Activated CD4-positive, alpha-beta memory T cell treated with anti-CD3 and anti-CD28 coated beads for 36 hours (primary cell): ENCODE measurements around the gene KRT77. TPM values are rescaled to one million over a fixed set of nuclear protein-coding genes. Genes with fewer than 3 reads are reported as not detected.
A peak's percentile ranks its signal among the peaks of the same experiment; 100 is the strongest.

ENCODE experiments used
- CTCF ChIA-PET: fragments of 350-600 bp; sonication (Branson Sonifier 250); formaldehyde crosslinking; loops from one replicate; lab custom pipeline; 2021; ENCODE audit warnings: antibody characterized with exemption, inconsistent platforms; lab: Charles Lee
- POLR2A ChIA-PET: fragments of 350-600 bp; sonication (Branson Sonifier 250); formaldehyde crosslinking; loops from one replicate; lab custom pipeline; 2021; ENCODE audit warnings: antibody characterized with exemption; lab: Charles Lee
- DNase-seq: peaks from one replicate; pipeline ENCODE4 v3.0.0-alpha.2; 2020
- H3K27ac Mint-ChIP-seq: one replicate; pipeline ENCODE4 v1.8.0; 2021; ENCODE audit warnings: mixed read lengths
- H3K27me3 Mint-ChIP-seq: one replicate; pipeline ENCODE4 v1.8.0; 2021; ENCODE audit warnings: mixed read lengths
- H3K36me3 Mint-ChIP-seq: one replicate; pipeline ENCODE4 v1.8.0; 2021; ENCODE audit warnings: mixed read lengths
- H3K4me1 Mint-ChIP-seq: one replicate; pipeline ENCODE4 v1.8.0; 2021; ENCODE audit warnings: low read depth, mixed read lengths
- H3K4me3 Mint-ChIP-seq: one replicate; pipeline ENCODE4 v1.8.0; 2021; ENCODE audit warnings: mild to moderate bottlenecking, mixed read lengths
- H3K9me3 Mint-ChIP-seq: one replicate; pipeline ENCODE4 v1.8.0; 2021; ENCODE audit warnings: mixed read lengths
- intact Hi-C: fragments of 100-400 bp; cut with micrococcal nuclease; formaldehyde crosslinking; loops from one replicate; pipeline ENCODE4 v1.15.1; 2023
- total RNA-seq, 2 experiments: library from RNA; stranded (reverse); gene quantifications; one replicate each; pipeline ENCODE4 v1.2.3, GENCODE V29; 2021

Gene KRT77
- total RNA-seq, 2 experiments from 2014 or later: not detected

DNA sequence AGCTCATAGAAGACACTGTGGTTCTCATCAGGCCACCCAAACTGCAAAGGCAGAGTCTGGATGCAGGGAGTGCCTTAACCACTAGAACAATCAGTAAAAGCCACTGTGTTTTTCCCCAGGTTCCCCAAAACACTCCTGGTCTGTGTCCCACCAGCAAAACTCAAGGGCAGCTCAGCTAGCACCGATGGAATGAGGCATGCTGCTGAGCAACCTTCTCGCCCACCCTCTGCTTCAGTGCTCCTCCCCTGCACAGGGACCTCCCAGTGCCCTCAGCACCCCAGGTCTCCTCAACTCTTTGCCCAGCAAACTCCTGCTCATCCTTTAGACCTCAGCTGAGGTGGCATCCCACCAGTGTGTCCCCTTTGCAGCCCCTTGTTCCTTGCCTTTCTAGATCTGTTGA is 4.0 kb downstream of the KRT77 start:
- Mint-ChIP-seq H3K27ac (no peak overlapping the region), H3K27me3 (peaks cover 15% of the 10 kb centered on the region), H3K4me3 (no peak overlapping the region), H3K4me1 (no peaks in the 10 kb centered on the region), H3K36me3 (no peaks in the 10 kb centered on the region), H3K9me3 (no peaks in the 10 kb centered on the region)
- POLR2A ChIA-PET: no interaction called here
- DNase-seq: no peak
- intact Hi-C loops: loop anchor here (10.0 kb wide), 1 partner anchor 175 kb away; no protein-coding TSS in a partner anchor
- CTCF ChIA-PET: no interaction called here

- no peak overlapping the region for H3K4me3 Mint-ChIP-seq
- ChIA-PET CTCF (no interaction called here), POLR2A (no interaction called here)
- peaks cover 15% of the 10 kb centered on the region for H3K27me3 Mint-ChIP-seq
- H3K36me3 Mint-ChIP-seq: no peaks in the 10 kb centered on the region
- intact Hi-C loops: loop anchor here (10.0 kb wide), 1 partner anchor 176 kb away; no protein-coding TSS in a partner anchor
- no peaks in the 10 kb centered on the region for H3K9me3 Mint-ChIP-seq
- H3K27ac Mint-ChIP-seq: no peak overlapping the region
- H3K4me1 Mint-ChIP-seq: no peaks in the 10 kb centered on the region
- DNase-seq: no peak
These were observed 4.5 kb downstream of the KRT77 start for GRCh38 chr12:52698651-52699340.

DNA sequence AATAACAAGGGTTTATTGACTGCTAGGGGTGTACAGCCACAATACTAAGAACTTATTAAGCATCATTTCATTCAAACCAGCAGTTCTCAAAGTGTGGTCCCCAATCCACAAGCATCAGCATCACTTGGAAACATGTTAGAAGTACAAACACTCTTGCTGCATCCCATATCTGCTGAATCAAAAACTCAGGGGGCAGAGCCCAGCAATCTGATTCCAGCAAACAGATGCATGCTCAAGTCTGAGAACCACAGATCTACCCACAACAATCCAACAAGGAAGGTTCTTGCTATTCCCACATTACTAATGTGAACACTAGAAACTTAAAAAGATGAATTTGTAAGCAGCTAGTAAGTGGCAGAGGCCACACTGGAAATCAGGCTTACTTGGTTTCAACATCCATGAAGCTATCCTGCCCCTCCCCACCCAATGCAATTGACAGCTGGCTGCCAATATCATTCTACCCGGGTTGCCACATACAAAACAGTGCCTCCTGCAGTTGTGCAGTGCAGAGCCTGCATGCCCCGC is 6.2 kb downstream of the KRT77 start:
- CTCF ChIA-PET: no interaction called here

DNA sequence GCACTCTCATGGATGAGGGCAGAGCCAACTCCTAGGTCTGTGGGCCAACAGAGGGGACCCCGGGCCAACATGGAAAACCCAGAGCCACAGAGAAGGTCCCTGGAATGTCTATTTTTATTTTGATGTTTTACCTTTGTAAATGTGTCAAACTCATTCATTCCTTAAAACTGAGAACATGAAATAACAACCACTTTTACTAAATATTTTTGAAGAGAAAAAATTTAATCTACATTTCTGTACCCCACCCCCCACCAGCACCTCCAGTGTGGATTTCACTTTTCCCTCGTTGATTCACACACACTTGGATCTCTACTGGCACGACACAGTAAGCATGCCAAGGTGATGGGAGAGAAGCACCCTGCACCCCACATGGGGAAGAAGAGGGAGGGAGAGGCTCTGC is 6.7 kb downstream of the KRT77 start:
- Mint-ChIP-seq H3K4me3 (no peak overlapping the region), H3K36me3 (no peaks in the 10 kb centered on the region), H3K27ac (no peak overlapping the region), H3K9me3 (no peaks in the 10 kb centered on the region), H3K27me3 (peaks cover 2% of the 10 kb centered on the region), H3K4me1 (peaks cover 2% of the 10 kb centered on the region)
- POLR2A ChIA-PET: interaction anchor here (0.6 kb wide), 1 partner anchor 341 kb away, joined by 3 read pairs; no protein-coding TSS in a partner anchor
- intact Hi-C loops: loop anchor here (10.0 kb wide), 1 partner anchor 178 kb away; no protein-coding TSS in a partner anchor
- DNase-seq: no peak
- CTCF ChIA-PET: no interaction called here

More for the DNA sequence above, 6.2 kb downstream of the KRT77 start:
- Mint-ChIP-seq H3K4me3 (no peak overlapping the region), H3K27ac (no peak overlapping the region), H3K27me3 (peaks cover 5% of the 10 kb centered on the region), H3K36me3 (no peaks in the 10 kb centered on the region), H3K9me3 (no peaks in the 10 kb centered on the region), H3K4me1 (no peaks in the 10 kb centered on the region)
- intact Hi-C loops: loop anchor here (10.0 kb wide), 1 partner anchor 178 kb away; no protein-coding TSS in a partner anchor
- POLR2A ChIA-PET: no interaction called here
- DNase-seq: no peak

DNA sequence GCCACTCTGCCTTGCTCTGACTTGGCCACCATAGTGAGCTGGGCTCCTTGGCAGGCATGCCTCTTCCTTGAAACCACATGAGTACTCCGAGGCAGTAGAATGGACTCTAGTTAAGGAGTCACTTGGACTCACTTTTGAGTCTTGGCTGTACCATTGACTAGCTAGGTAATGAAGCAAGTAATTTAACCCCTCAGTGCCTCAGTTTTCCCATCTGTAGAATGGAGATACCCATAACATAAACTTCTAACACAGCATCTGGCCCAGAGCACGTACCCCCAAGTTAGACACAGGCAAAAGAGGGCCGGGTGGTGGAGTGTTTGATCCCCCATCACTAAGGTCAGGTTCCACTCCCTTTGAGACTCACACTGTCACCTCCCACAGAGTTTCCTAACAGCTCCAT is 8.3 kb downstream of the KRT77 start:
- intact Hi-C loops: loop anchor here (10.0 kb wide), 1 partner anchor 180 kb away; no protein-coding TSS in a partner anchor
- no peak overlapping the region for H3K4me3 Mint-ChIP-seq
- H3K27me3 Mint-ChIP-seq: peaks cover 2% of the 10 kb centered on the region
- H3K9me3 Mint-ChIP-seq: no peaks in the 10 kb centered on the region
- no peak overlapping the region for H3K27ac Mint-ChIP-seq
- peaks cover 11% of the 10 kb centered on the region for H3K4me1 Mint-ChIP-seq
- DNase-seq: no peak
- ChIA-PET CTCF (no interaction called here), POLR2A (no interaction called here)
- H3K36me3 Mint-ChIP-seq: no peaks in the 10 kb centered on the region

- Mint-ChIP-seq H3K4me1 (peaks cover 14% of the 10 kb centered on the region), H3K4me3 (no peak overlapping the region), H3K27ac (no peak overlapping the region), H3K27me3 (no peaks in the 10 kb centered on the region), H3K36me3 (no peaks in the 10 kb centered on the region), H3K9me3 (no peaks in the 10 kb centered on the region)
- CTCF ChIA-PET: no interaction called here
- DNase-seq: no peak
- POLR2A ChIA-PET: no interaction called here
- intact Hi-C loops: loop anchor here (10.0 kb wide), 1 partner anchor 181 kb away; no protein-coding TSS in a partner anchor
These were observed 9.2 kb downstream of the KRT77 start for GRCh38 chr12:52694151-52694550.

DNA sequence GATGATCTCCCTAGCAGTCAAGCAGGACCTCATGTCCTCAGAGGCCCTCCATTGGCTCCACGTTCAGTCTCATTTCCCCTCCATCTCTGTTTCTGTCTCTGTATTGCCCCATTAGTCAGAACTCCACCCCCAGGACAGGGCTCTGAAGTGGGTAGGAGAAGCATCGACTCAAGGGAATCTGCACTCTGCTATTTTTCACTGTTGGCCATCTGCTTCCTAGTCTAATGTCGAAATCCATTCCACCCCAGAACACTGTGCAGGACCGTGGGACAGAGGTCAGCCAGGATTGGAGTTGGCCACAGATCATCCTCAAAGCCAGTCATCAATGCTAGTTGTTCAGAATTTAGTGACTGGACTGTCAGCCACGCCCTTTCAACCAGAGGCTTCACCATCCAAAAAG is 10.1 kb downstream of the KRT77 start:
- Mint-ChIP-seq H3K27ac (no peak overlapping the region), H3K4me3 (no peak overlapping the region), H3K36me3 (no peaks in the 10 kb centered on the region), H3K27me3 (no peaks in the 10 kb centered on the region), H3K4me1 (peaks cover 14% of the 10 kb centered on the region), H3K9me3 (no peaks in the 10 kb centered on the region)
- no peak for DNase-seq
- ChIA-PET CTCF (interaction anchor here (1.0 kb wide), 1 partner anchor 177 kb away, joined by 3 read pairs; no protein-coding TSS in a partner anchor), POLR2A (no interaction called here)
- intact Hi-C loops: loop anchor here (10.0 kb wide), 1 partner anchor 182 kb away; no protein-coding TSS in a partner anchor

- H3K4me1 Mint-ChIP-seq: peaks cover 14% of the 10 kb centered on the region
- H3K27me3 Mint-ChIP-seq: no peaks in the 10 kb centered on the region
- CTCF ChIA-PET: interaction anchor here (1.2 kb wide), 1 partner anchor 193 kb away, joined by 4 read pairs; no protein-coding TSS in a partner anchor
- H3K36me3 Mint-ChIP-seq: no peaks in the 10 kb centered on the region
- no peaks in the 10 kb centered on the region for H3K9me3 Mint-ChIP-seq
- POLR2A ChIA-PET: no interaction called here
- no peak overlapping the region for H3K4me3 Mint-ChIP-seq
- intact Hi-C loops: loop anchor here (10.0 kb wide), 1 partner anchor 183 kb away; no protein-coding TSS in a partner anchor
- DNase-seq: no peak
- H3K27ac Mint-ChIP-seq: no peak overlapping the region
These were observed 11.1 kb downstream of the KRT77 start for GRCh38 chr12:52692254-52692653.

GRCh38 chr12:52691841-52692150 is 11.5 kb downstream of the KRT77 start:
- DNase-seq: no peak
- ChIA-PET POLR2A (no interaction called here), CTCF (interaction anchor here (1.2 kb wide), 1 partner anchor 193 kb away, joined by 4 read pairs; no protein-coding TSS in a partner anchor)
- intact Hi-C loops: loop anchor here (10.0 kb wide), 1 partner anchor 183 kb away; no protein-coding TSS in a partner anchor
- Mint-ChIP-seq H3K36me3 (no peaks in the 10 kb centered on the region), H3K4me3 (no peak overlapping the region), H3K27ac (no peak overlapping the region), H3K4me1 (peaks cover 14% of the 10 kb centered on the region), H3K27me3 (no peaks in the 10 kb centered on the region), H3K9me3 (no peaks in the 10 kb centered on the region)

DNA sequence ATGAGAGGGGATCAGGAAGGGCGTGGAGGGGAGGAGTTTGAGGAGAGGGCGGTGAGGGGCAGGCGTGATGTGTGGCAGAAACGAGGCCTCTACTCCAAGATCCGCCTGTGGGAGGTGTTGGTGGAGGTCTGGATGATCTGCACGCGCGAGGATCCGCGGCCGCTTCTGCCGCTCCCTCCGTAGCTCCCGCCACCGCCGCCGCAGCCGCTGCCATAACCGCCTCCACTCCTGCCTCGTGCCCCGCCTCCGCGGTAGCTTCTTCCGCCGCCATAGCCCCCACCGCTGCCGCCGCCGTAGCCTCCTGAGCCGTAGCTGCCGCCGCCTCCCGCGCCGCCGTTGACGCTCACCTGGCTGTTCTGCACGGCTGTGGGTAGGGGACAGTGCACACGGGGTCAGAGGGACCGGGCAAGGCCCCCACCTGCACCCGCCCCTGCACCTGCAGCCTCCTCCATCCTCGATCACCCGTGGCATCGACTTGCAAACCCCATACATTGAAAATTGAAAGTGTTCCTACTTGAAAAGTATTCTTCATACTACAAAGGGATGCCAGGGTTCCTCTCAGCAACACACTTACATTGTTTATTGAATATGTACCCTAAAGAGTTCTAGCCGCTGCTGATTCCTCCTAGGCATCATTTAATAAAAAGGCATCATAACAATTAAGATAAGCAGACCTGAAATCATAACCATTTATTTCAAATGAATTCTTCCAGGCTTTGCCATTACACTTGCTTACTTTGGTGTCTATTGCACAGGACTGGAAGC is 12.1 kb downstream of the KRT77 start:
- no peaks in the 10 kb centered on the region for H3K36me3 Mint-ChIP-seq
- H3K4me1 Mint-ChIP-seq: peaks cover 14% of the 10 kb centered on the region
- intact Hi-C loops: loop anchor here (10.0 kb wide), 1 partner anchor 184 kb away; no protein-coding TSS in a partner anchor

DNA sequence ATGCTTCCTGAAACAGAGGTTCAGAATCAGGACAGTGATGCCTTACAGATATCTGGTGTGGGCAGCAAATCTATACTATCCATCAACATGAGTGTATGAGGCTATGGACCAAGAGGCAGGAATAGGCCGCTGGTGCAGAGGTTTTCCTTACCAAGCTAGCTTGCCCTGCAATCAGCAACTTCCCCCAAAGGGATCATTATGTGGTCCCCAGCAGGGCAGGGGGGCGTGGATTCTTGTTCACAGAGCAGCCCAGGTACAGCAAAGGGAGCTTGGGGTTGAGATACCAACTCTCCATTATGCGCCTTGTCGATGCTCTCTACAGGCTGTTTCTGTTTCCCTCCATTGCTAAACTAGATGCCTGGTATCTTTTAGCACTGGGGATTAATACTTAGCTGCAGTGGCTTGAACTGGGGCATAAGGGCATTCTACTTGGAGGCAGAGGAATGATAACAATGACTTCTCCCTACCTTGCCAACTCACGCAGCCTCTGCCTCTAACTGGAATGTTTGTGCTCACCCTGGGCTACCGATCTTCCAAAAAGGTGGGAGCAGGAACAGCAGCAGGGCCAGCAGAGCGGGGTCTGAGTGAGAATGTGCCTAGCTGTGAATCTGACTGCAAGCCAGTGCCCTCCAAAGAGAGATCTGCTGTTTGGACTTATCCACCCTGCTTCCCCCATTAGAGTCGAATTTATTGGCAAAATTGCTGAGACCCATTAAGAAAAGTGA is 12.8 kb downstream of the KRT77 start:
- intact Hi-C loops: loop anchor here (10.0 kb wide), 1 partner anchor 184 kb away; no protein-coding TSS in a partner anchor
- Mint-ChIP-seq H3K27ac (no peak overlapping the region), H3K36me3 (no peaks in the 10 kb centered on the region), H3K4me1 (peaks cover 14% of the 10 kb centered on the region), H3K9me3 (no peaks in the 10 kb centered on the region), H3K27me3 (no peaks in the 10 kb centered on the region), H3K4me3 (no peak overlapping the region)
- DNase-seq: no peak
- ChIA-PET POLR2A (no interaction called here), CTCF (interaction anchor here (0.7 to 1.2 kb wide), 3 partner anchors 180 to 363 kb away, joined by 3 read pairs; no protein-coding TSS in a partner anchor)

More for the DNA sequence above, 12.1 kb downstream of the KRT77 start:
- no peaks in the 10 kb centered on the region for H3K27me3 Mint-ChIP-seq
- ChIA-PET POLR2A (no interaction called here), CTCF (interaction anchor here (0.7 to 1.2 kb wide), 4 partner anchors 179 to 364 kb away, joined by 3 to 4 read pairs (median 3); no protein-coding TSS in a partner anchor)
- H3K27ac Mint-ChIP-seq: no peak overlapping the region
- H3K4me3 Mint-ChIP-seq: peak overlapping the region; percentile 53
- no peaks in the 10 kb centered on the region for H3K9me3 Mint-ChIP-seq
- peak; percentile 65 for DNase-seq
